Endothelial cell of umbilical vein (primary cell): ENCODE measurements around the gene FBXW4. TPM values are rescaled to one million over a fixed set of nuclear protein-coding genes. Genes with fewer than 3 reads are reported as not detected.

Experiments used
- BruUV-seq: library from RNA; stranded (reverse); fragments of 400-500 nt; replicated peaks from 2 replicates; lab custom pipeline; 2021; lab: Mats Ljungman, UMichigan
- CTCF ChIA-PET: fragments of 300-600, 350-600 bp; sonication (Branson Sonifier 250); formaldehyde crosslinking; loops from one replicate; lab custom pipeline; 2021; ENCODE audit warnings: antibody characterized with exemption, inconsistent platforms; lab: Charles Lee
- POLR2A ChIA-PET: fragments of 300-600, 350-600 bp; sonication (Branson Sonifier 250); formaldehyde crosslinking; loops from one replicate; lab custom pipeline; 2021; ENCODE audit warnings: antibody characterized with exemption, inconsistent platforms; lab: Charles Lee
- DNase-seq: peaks from one replicate; pipeline ENCODE4 v3.0.0-alpha.2; 2011; ENCODE audit warnings: low read depth, low spot score
- FAIRE-seq: peaks from 2 replicates; lab custom pipeline; 2011; peaks lifted over from hg19 to GRCh38; lab: Jason Lieb, UNC
- H2AFZ ChIP-seq: 2 replicates; pipeline ENCODE4 v1.6.0; 2012; ENCODE audit warnings: low read depth, low read length, control low read depth, inconsistent platforms
- H3K27ac ChIP-seq: 2 replicates; pipeline ENCODE4 v1.5.1; 2011; ENCODE audit warnings: low read depth, mild to moderate bottlenecking, control low read depth, low read length, moderate library complexity; ENCODE audit not compliant: insufficient read depth
- H3K27me3 ChIP-seq, 2 experiments: 2 replicates each; pipeline versions ENCODE4 v1.6.0 to v1.6.1; 2011; ENCODE audit warnings: low read length in 2 of 2, mixed read lengths in 1 of 2; ENCODE audit not compliant: control insufficient read depth in 2 of 2, insufficient read depth in 2 of 2
- H3K36me3 ChIP-seq, 2 experiments: 2 replicates in 1 of 2; 3 replicates in 1 of 2; pipeline ENCODE4 v1.5.1; 2011; ENCODE audit warnings: low read length in 2 of 2, mild to moderate bottlenecking in 1 of 2, moderate library complexity in 1 of 2; ENCODE audit not compliant: control insufficient read depth in 2 of 2, insufficient read depth in 2 of 2; ENCODE audit errors: extremely low read depth in 1 of 2
- H3K4me1 ChIP-seq: 3 replicates; pipeline ENCODE4 v1.5.1; 2011; ENCODE audit warnings: mild to moderate bottlenecking, low read length; ENCODE audit not compliant: control insufficient read depth, insufficient read depth; ENCODE audit errors: extremely low read depth
- H3K4me2 ChIP-seq: 2 replicates; pipeline ENCODE4 v1.6.1; 2011; ENCODE audit warnings: low read length, control low read depth, mixed read lengths; ENCODE audit not compliant: insufficient read depth
- H3K4me3 ChIP-seq, 3 experiments: fragments of 200-600 bp in 1 of 3; sonication (generic), shearing (Covaris generic) in 1 of 3; replicated peaks in 1 of 3; 2 replicates each; pipeline ENCODE4 v1.5.1; 2011 to 2016; ENCODE audit warnings: control low read depth in 3 of 3, low read length in 3 of 3, mild to moderate bottlenecking in 2 of 3, inconsistent platforms in 1 of 3, low read depth in 1 of 3, moderate library complexity in 1 of 3; ENCODE audit not compliant: insufficient read depth in 1 of 3
- H3K79me2 ChIP-seq: 2 replicates; pipeline ENCODE4 v1.6.0; 2012; ENCODE audit warnings: low read length, inconsistent platforms; ENCODE audit not compliant: control insufficient read depth, insufficient read depth
- H3K9ac ChIP-seq: replicated peaks from 2 replicates; pipeline ENCODE3; 2011; ENCODE audit warnings: low read length, control low read depth; ENCODE audit not compliant: insufficient read depth; ENCODE audit errors: extremely low read depth
- H3K9me1 ChIP-seq: replicated peaks from 3 replicates; pipeline ENCODE4 v1.6.0; 2011; ENCODE audit warnings: mild to moderate bottlenecking, low read length; ENCODE audit not compliant: control insufficient read depth, insufficient read depth; ENCODE audit errors: extremely low read depth
- H3K9me3 ChIP-seq: replicated peaks from 2 replicates; pipeline ENCODE4 v1.5.1; 2012; ENCODE audit warnings: low read length, inconsistent platforms; ENCODE audit not compliant: control insufficient read depth, insufficient read depth
- H4K20me1 ChIP-seq: replicated peaks from 2 replicates; pipeline ENCODE3; 2011; ENCODE audit warnings: mild to moderate bottlenecking, low read length; ENCODE audit not compliant: control insufficient read depth, insufficient read depth; ENCODE audit errors: extremely low read depth
- EZH2 ChIP-seq: IDR thresholded peaks from 2 replicates; pipeline ENCODE4 v1.6.1; 2012; ENCODE audit warnings: borderline replicate concordance, low read depth, mild to moderate bottlenecking, moderate library complexity, low read length, inconsistent platforms; ENCODE audit not compliant: severe bottlenecking
- GATA2 ChIP-seq: IDR thresholded peaks from 2 replicates; pipeline ENCODE4 v1.7.0; 2011; ENCODE audit warnings: low read depth, mild to moderate bottlenecking, moderate library complexity, mixed read lengths, low read length; ENCODE audit not compliant: insufficient read length, insufficient read depth
- POLR2AphosphoS5 ChIP-seq: IDR thresholded peaks from 2 replicates; pipeline ENCODE4 v1.6.1; 2012; ENCODE audit warnings: low read depth, mild to moderate bottlenecking, control low read depth, low read length, moderate library complexity; ENCODE audit not compliant: insufficient read depth
- dilution Hi-C: fragments of 300-500 bp; cut with MboI; formaldehyde crosslinking; loops from one replicate; pipeline ENCODE4 v1.15.0; 2019; ENCODE audit warnings: low sequenced_read_pairs; ENCODE audit not compliant: extremely low pct_ligation_motif_present
- intact Hi-C: fragments of 100-400 bp; cut with micrococcal nuclease; formaldehyde crosslinking; loops from one replicate; pipeline ENCODE4 v1.10.0; 2022
- polyA plus RNA-seq, 4 experiments: library from polyadenylated mRNA; depleted of rRNA in 3 of 4; stranded (reverse) in 3 of 4; unstranded in 1 of 4; fragments of >200 nt; gene quantifications; 2 replicates each; pipeline versions ENCODE4 v1.2.1 to v1.2.3, GENCODE V29; 2011 to 2012; ENCODE audit warnings: missing spikeins in 1 of 4
- total RNA-seq: library from RNA; stranded (reverse); gene quantifications from 2 replicates; pipeline ENCODE4 v1.2.3, GENCODE V29; 2021
- TF ChIP-seq, protein P1 (sequence below): IDR thresholded peaks from 2 replicates; pipeline ENCODE4 v1.6.1; 2011; ENCODE audit not compliant: insufficient read depth, insufficient read length

The FBXW4 gene
- total and polyA plus RNA-seq, 2 donors (not counting 3 experiments of a cell fraction or from before 2014, with no cell fraction given), result 20.8 to 21.1 TPM

DNA sequence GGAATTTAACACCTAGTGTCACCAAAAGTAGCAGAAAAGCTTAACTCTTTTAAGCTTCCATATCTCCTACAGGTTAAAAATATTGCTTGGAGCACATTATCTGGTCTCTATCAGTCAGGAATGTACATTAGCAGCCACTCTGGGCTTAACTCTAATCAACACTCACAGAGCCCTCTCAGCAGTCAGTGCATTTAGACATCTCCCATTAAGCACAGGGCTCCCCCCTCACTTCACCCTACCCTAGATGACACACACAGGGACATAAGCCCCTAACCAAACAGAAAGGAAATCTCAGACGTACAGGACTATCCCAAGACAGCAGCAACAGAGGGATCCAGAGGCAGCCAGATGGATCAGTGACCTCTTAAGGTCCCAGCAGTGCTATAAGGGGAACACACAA lies 26.4 kb downstream of the FBXW4 start:
- H4K20me1 ChIP-seq, result no peaks in the 10 kb centered on the region
- dilution Hi-C loops, result no loop called here
- no peak overlapping the region for H2AFZ ChIP-seq
- BruUV-seq, result no TSS peak
- no peak for DNase-seq
- no peaks in the 10 kb centered on the region for H3K9me3 ChIP-seq
- H3K36me3 ChIP-seq, result peaks cover 2 to 19% of the 10 kb centered on the region in 2 experiments
- intact Hi-C loops, result no loop called here
- H3K4me2 ChIP-seq, result no peak overlapping the region
- H3K27ac ChIP-seq, result no peak overlapping the region
- H3K79me2 ChIP-seq, result no peaks in the 10 kb centered on the region
- H3K9me1 ChIP-seq, result no peaks in the 10 kb centered on the region
- H3K9ac ChIP-seq, result no peak overlapping the region
- POLR2A ChIA-PET, result no interaction called here
- H3K27me3 ChIP-seq, result no peaks in the 10 kb centered on the region
- CTCF ChIA-PET, result interaction anchor here (1.0 kb wide), 1 partner anchor 9 kb away, joined by 3 read pairs; no protein-coding TSS in a partner anchor
- TF ChIP-seq GATA2 (no peak), POLR2AphosphoS5 (no peak)
- TF ChIP-seq, protein P1, sequence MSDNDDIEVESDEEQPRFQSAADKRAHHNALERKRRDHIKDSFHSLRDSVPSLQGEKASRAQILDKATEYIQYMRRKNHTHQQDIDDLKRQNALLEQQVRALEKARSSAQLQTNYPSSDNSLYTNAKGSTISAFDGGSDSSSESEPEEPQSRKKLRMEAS, result no peak
- no peak for FAIRE-seq
- no peak overlapping the region for H3K4me3 ChIP-seq
- H3K4me1 ChIP-seq, result no peaks in the 10 kb centered on the region

- Histone ChIP-seq H4K20me1 (no peaks in the 10 kb centered on the region), H3K79me2 (no peaks in the 10 kb centered on the region), H3K9ac (no peak overlapping the region), H3K9me1 (no peaks in the 10 kb centered on the region), H2AFZ (no peak overlapping the region), H3K27me3 (no peaks in the 10 kb centered on the region), H3K4me1 (no peaks in the 10 kb centered on the region), H3K36me3 (peaks cover 0 to 25% of the 10 kb centered on the region in 2 experiments), H3K27ac (no peak overlapping the region), H3K4me2 (no peak overlapping the region), H3K4me3 (no peak overlapping the region), H3K9me3 (no peaks in the 10 kb centered on the region)
- dilution Hi-C loops (no loop called here), intact Hi-C loops (no loop called here)
- no peak for DNase-seq
- no TSS peak for BruUV-seq
- POLR2A ChIA-PET, result no interaction called here
- CTCF ChIA-PET, result interaction anchor here (1.6 kb wide), 1 partner anchor 115 kb away, joined by 3 read pairs; no protein-coding TSS in a partner anchor
- no peak for FAIRE-seq
- no peak for TF ChIP-seq EZH2
Observed at GRCh38 chr10:101666083-101666482, 28.9 kb downstream of the FBXW4 start.
